ENCODE data around the gene PPARGC1A. TPM values are rescaled to one million over a fixed set of nuclear protein-coding genes. Genes with fewer than 3 reads are reported as not detected.

The PPARGC1A gene
- total and polyA plus RNA-seq, 7 donors, result 7.8 to 89.3 (median 37.2) TPM

DNA sequence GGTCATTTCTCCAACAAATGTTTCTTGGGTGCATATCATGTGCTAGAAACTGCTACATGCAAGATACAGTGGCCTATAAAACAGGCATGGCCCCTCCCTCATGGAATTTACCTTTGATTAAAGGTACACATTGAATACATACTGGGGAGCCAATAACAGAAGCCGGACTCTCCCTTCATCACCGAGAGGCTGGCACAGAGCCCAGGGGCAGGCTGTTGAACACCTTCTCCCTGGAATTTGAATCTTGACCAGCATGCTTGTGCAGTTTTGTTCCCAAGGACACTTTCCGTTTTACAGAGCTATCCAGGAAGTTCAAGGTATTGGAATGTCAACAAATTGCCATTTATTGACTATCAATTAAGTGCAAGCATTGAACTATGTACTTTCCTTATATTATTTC is 33.2 kb downstream of the PPARGC1A start:
- Histone ChIP-seq H3K27me3 (ENCODE audit: insufficient read depth in 3 of 3, low read length in 2 of 3) (no peaks in the 10 kb centered on the region), H3K4me1 (peaks cover 55% of the 10 kb centered on the region), H3K9me3 (no peaks in the 10 kb centered on the region), H3K36me3 (ENCODE audit: insufficient read depth in 1 of 2, low read depth in 1 of 2) (no peaks in the 10 kb centered on the region), H3K4me3 (no peak overlapping the region), H3K27ac (peak overlapping the region; percentile 62)
- DNase-seq, result no peak
- no peak for ATAC-seq
- TF ChIP-seq CTCF (IDR thresholded peaks at IDR 0.05), result no peak
- intact Hi-C loops (cut with DNase I), result no loop called here
- 13 to 46% (median 16%) methylated on average over 3 of the region's 3 CpGs for WGBS, 3 donors

DNA sequence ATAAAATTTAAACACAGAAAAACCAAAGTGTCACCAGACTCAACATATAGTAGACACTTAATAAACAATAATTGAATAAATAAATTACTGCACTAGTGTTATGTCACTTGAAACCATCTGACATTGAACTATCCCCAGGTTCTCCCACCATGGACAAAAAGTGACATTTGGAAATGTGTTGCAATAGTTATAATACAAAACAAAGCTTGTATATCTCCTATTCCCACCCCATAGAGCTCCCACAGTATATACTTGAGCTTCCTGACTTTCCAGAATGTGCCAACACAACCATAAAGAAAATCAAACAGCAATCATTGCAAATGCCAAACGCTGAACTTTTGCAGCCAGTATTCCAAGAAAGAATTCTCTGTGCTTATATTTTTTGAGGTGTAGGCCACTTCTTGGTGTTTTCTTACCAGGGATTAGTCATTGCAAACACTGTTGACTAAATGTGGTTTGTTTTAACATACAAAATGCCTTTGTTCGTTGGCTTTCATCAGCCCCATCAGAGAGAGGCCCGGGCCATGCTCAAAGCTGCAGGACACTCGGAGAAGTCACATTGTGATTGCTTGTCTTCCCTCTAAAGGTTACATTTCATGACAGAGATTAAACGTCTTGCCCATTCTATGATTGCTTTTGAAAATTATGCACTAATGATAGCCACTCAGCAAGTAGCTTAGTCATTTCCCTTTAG is 33.8 kb downstream of the PPARGC1A start:
- no peak overlapping the region for H3K4me3 ChIP-seq
- H3K9me3 ChIP-seq, result no peaks in the 10 kb centered on the region
- intact Hi-C loops (cut with DNase I), result no loop called here
- no peak for TF ChIP-seq CTCF (IDR thresholded peaks at IDR 0.05)
- H3K27me3 ChIP-seq (ENCODE audit: insufficient read depth in 3 of 3, low read length in 2 of 3), result no peaks in the 10 kb centered on the region
- no peaks in the 10 kb centered on the region for H3K36me3 ChIP-seq (ENCODE audit: insufficient read depth in 1 of 2, low read depth in 1 of 2)
- H3K27ac ChIP-seq, result peak overlapping the region; percentile 62
- WGBS, 3 donors, result 67 to 81% (median 67%) methylated on average over 5 of the region's 5 CpGs
- peaks cover 56% of the 10 kb centered on the region for H3K4me1 ChIP-seq
- no peak for DNase-seq
- ATAC-seq, result no peak

GRCh38 chr4:23853986-23854660 is 35.7 kb downstream of the PPARGC1A start:
- DNase-seq (no peak), ATAC-seq (peak in 2 of 4 donors; percentile 17 to 36)
- H3K9me3 ChIP-seq, result no peaks in the 10 kb centered on the region
- TF ChIP-seq CTCF (IDR thresholded peaks at IDR 0.05), result no peak
- H3K27ac ChIP-seq, result peak overlapping the region; percentile 62
- WGBS, 3 donors, result 38 to 43% (median 40%) methylated on average over 4 of the region's 4 CpGs
- H3K4me3 ChIP-seq, result no peak overlapping the region
- no peaks in the 10 kb centered on the region for H3K27me3 ChIP-seq (ENCODE audit: insufficient read depth in 3 of 3, low read length in 2 of 3)
- intact Hi-C loops (cut with DNase I), result no loop called here
- no peaks in the 10 kb centered on the region for H3K36me3 ChIP-seq (ENCODE audit: insufficient read depth in 1 of 2, low read depth in 1 of 2)
- H3K4me1 ChIP-seq, result peaks cover 56% of the 10 kb centered on the region

DNA sequence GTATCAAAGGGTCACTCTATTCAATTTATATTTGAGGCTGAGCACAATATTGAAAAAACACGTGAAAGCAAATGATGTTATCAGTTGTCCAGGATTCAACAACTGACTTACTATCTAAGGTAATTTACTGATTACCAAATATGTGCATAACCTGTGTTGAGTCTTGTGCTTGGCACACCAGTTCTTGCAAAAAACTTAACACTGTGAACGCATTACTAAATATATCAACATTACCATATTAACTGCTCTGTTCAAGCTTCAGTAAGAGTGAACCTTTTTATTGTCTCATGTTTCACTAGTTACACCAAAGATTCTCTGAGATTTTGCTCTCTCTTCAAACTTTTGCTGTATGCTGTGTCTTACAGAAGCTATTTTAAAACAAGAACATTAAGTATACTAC is 38.4 kb downstream of the PPARGC1A start:
- intact Hi-C loops (cut with DNase I), result no loop called here
- Histone ChIP-seq H3K4me1 (peaks cover 44% of the 10 kb centered on the region), H3K9me3 (no peaks in the 10 kb centered on the region), H3K27me3 (ENCODE audit: insufficient read depth in 3 of 3, low read length in 2 of 3) (no peaks in the 10 kb centered on the region), H3K27ac (peak overlapping the region; percentile 62), H3K36me3 (ENCODE audit: insufficient read depth in 1 of 2, low read depth in 1 of 2) (peaks cover 0 to 2% of the 10 kb centered on the region in 2 donors), H3K4me3 (no peak overlapping the region)
- WGBS, 3 donors, result 65 to 87% (median 68%) methylated on average over 2 of the region's 2 CpGs
- no peak for TF ChIP-seq CTCF (IDR thresholded peaks at IDR 0.05)
- ATAC-seq (no peak), DNase-seq (no peak)
